DND-41 (cell line): ENCODE data around the gene OSBPL10.
A peak's percentile ranks its signal among the peaks of the same experiment; 100 is the strongest.

Experiments
- ATAC-seq: fragments of 200-7000 bp; cut with Tn5 transposase; 3 replicates; pipeline ENCODE4 v1.9.1; 2021; ENCODE audit warnings: low read depth; ENCODE audit not compliant: insufficient read depth
- DNase-seq: peaks from one replicate; pipeline ENCODE4 v3.0.0-alpha.2; 2020
- H2AFZ ChIP-seq: 2 replicates; pipeline ENCODE4 v1.6.0; 2012; ENCODE audit warnings: low read depth, low read length
- H3K27ac ChIP-seq: 2 replicates; pipeline ENCODE4 v1.5.1; 2012; ENCODE audit warnings: low read length, inconsistent platforms
- H3K27me3 ChIP-seq: fragments of 200-600 bp; sonication (generic); 2 replicates; pipeline ENCODE4 v1.6.0; 2012; ENCODE audit warnings: low read length, mild to moderate bottlenecking, inconsistent platforms; ENCODE audit not compliant: insufficient read depth, poor library complexity
- H3K36me3 ChIP-seq: 2 replicates; pipeline ENCODE4 v1.5.1; 2012; ENCODE audit warnings: low read length, inconsistent platforms; ENCODE audit not compliant: insufficient read depth
- H3K4me1 ChIP-seq: 2 replicates; pipeline ENCODE4 v1.5.1; 2012; ENCODE audit warnings: mild to moderate bottlenecking, low read length; ENCODE audit not compliant: insufficient read depth
- H3K4me2 ChIP-seq: 2 replicates; pipeline ENCODE4 v1.6.0; 2012; ENCODE audit warnings: mild to moderate bottlenecking, moderate library complexity, low read length, inconsistent platforms; ENCODE audit not compliant: insufficient read depth
- H3K4me3 ChIP-seq, 2 experiments: fragments of 200-600 bp in 1 of 2; shearing (Covaris generic) in 1 of 2; 2 replicates each; pipeline ENCODE4 v1.5.1; 2012 to 2016; ENCODE audit warnings: inconsistent platforms in 2 of 2, low read length in 2 of 2, mild to moderate bottlenecking in 2 of 2, low read depth in 1 of 2, moderate library complexity in 1 of 2
- H3K79me2 ChIP-seq: 2 replicates; pipeline ENCODE4 v1.6.0; 2012; ENCODE audit warnings: low read length, inconsistent platforms; ENCODE audit not compliant: insufficient read depth
- H3K9ac ChIP-seq: 2 replicates; pipeline ENCODE4 v1.6.0; 2012; ENCODE audit warnings: low read depth, mild to moderate bottlenecking, inconsistent platforms, low read length, moderate library complexity
- H3K9me3 ChIP-seq: 2 replicates; pipeline ENCODE4 v1.5.1; 2012; ENCODE audit warnings: low read length, moderate library complexity, mild to moderate bottlenecking, inconsistent platforms; ENCODE audit not compliant: insufficient read depth, severe bottlenecking
- H4K20me1 ChIP-seq: 2 replicates; pipeline ENCODE4 v1.6.0; 2012; ENCODE audit warnings: low read length; ENCODE audit not compliant: insufficient read depth
- EZH2 ChIP-seq: IDR thresholded peaks from 3 replicates; pipeline ENCODE4 v1.6.1; 2012; ENCODE audit warnings: borderline replicate concordance, low read depth, mild to moderate bottlenecking, moderate library complexity, low read length, inconsistent platforms; ENCODE audit not compliant: severe bottlenecking
- TF ChIP-seq, protein P1 (sequence below): IDR thresholded peaks from 2 replicates; pipeline ENCODE4 v1.5.1; 2012; ENCODE audit warnings: borderline replicate concordance, low read length, moderate library complexity, mild to moderate bottlenecking; ENCODE audit not compliant: poor library complexity, severe bottlenecking; ENCODE audit errors: extremely low read depth

The OSBPL10 gene

DNA sequence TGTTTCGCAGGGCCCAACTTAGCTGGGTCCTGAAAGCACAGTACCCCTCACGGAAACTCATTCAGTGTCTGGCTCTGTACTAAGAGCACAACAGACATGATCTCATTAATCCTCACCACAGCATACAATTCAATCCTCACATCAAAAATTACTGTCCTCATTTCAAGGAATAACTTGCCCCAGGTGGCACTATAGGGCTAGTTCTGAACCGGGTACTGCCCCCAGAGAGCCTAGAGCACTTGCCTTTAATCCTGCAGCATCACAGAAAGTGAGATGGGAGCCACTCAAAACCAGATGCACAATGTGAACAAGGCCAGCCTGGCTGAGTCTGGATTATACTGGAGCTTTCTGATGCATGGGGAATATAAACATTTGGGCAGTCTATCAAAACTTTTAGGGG is 122.6 kb downstream of the OSBPL10 start:
- Histone ChIP-seq H3K9me3 (no peaks in the 10 kb centered on the region), H3K4me1 (no peaks in the 10 kb centered on the region), H3K79me2 (no peaks in the 10 kb centered on the region), H4K20me1 (no peaks in the 10 kb centered on the region), H3K27me3 (no peaks in the 10 kb centered on the region), H3K27ac (no peak overlapping the region), H3K4me3 (no peak overlapping the region), H3K4me2 (no peak overlapping the region), H2AFZ (no peak overlapping the region), H3K36me3 (no peaks in the 10 kb centered on the region), H3K9ac (no peak overlapping the region)
- peak; percentile 13 for DNase-seq
- peak; percentile 45; the same call in 1 of the 3 replicates for ATAC-seq
- TF ChIP-seq EZH2: no peak
- TF ChIP-seq, protein P1, sequence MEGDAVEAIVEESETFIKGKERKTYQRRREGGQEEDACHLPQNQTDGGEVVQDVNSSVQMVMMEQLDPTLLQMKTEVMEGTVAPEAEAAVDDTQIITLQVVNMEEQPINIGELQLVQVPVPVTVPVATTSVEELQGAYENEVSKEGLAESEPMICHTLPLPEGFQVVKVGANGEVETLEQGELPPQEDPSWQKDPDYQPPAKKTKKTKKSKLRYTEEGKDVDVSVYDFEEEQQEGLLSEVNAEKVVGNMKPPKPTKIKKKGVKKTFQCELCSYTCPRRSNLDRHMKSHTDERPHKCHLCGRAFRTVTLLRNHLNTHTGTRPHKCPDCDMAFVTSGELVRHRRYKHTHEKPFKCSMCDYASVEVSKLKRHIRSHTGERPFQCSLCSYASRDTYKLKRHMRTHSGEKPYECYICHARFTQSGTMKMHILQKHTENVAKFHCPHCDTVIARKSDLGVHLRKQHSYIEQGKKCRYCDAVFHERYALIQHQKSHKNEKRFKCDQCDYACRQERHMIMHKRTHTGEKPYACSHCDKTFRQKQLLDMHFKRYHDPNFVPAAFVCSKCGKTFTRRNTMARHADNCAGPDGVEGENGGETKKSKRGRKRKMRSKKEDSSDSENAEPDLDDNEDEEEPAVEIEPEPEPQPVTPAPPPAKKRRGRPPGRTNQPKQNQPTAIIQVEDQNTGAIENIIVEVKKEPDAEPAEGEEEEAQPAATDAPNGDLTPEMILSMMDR: peak; percentile 24

DNA sequence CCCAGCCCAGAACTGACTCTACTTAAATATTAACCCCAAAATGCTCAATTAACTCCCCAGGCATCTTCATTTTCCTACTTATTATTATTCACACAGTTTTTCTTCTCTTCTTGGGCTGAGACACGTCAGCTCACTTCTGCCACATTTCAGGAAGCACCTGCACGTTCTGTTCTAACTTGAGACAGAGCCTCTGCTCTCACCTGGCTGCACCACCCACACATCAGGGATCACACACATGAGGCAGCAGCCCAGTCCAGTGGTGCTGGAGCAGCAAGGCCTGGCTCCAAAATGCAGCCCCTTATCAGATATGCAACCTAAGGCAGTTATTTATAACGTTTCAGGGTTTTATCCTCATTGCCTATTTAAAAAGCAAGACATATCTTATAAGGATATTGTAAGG is 127.5 kb downstream of the OSBPL10 start:
- Histone ChIP-seq H3K4me1 (no peaks in the 10 kb centered on the region), H3K9ac (no peak overlapping the region), H3K9me3 (no peaks in the 10 kb centered on the region), H3K4me3 (no peak overlapping the region), H2AFZ (no peak overlapping the region), H3K27ac (no peak overlapping the region), H3K79me2 (no peaks in the 10 kb centered on the region), H3K36me3 (no peaks in the 10 kb centered on the region), H3K4me2 (no peak overlapping the region), H4K20me1 (no peaks in the 10 kb centered on the region), H3K27me3 (no peaks in the 10 kb centered on the region)
- TF ChIP-seq, protein P1: no peak
- no peak for TF ChIP-seq EZH2
- ATAC-seq (no peak), DNase-seq (no peak)

DNA sequence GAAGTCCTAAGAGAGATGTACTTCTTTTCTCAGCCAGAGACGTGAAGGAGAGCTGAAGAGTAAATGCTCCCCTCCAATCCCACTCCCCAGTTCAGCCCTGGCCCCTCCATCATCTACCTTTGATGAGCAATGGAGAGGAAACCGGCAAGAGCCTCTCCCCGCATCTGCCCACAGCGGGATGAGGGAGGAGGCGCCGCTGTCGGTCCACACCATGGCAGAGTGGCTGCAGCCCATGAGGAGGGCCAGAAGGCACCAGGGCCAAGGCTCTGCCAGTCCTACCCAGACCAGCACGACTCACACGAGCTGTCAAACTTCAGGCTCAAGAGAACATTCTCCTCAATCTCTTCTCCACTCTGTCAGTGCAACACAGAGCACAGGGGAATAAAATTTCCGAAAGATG is 129.8 kb downstream of the OSBPL10 start:
- Histone ChIP-seq H3K4me2 (no peak overlapping the region), H3K79me2 (no peaks in the 10 kb centered on the region), H3K27ac (no peak overlapping the region), H3K4me3 (no peak overlapping the region), H3K4me1 (no peaks in the 10 kb centered on the region), H4K20me1 (no peaks in the 10 kb centered on the region), H2AFZ (no peak overlapping the region), H3K36me3 (no peaks in the 10 kb centered on the region), H3K9me3 (no peaks in the 10 kb centered on the region), H3K9ac (no peak overlapping the region), H3K27me3 (no peaks in the 10 kb centered on the region)
- ATAC-seq (no peak), DNase-seq (no peak)
- no peak for TF ChIP-seq EZH2
- TF ChIP-seq, protein P1: no peak

DNA sequence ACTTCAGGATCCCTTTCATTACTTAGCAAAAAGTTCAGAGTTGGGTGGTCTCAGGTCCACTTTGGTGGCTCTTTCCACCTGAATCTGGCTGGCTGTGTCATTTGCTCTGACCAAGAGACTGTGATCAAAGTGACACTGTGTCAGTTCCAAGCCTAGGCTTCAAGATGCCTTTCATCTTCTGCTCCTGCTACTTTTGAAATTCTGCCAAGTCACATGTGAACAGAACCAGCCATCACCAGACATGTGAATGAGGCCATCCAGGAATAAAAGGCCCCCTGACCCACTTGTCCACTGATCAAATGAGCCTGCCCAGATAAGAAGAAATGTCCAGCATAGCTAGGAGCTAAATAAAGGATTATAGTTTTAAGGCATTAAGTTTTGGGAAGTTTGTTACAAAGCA is 132.2 kb downstream of the OSBPL10 start:
- H3K36me3 ChIP-seq: no peaks in the 10 kb centered on the region
- no peak overlapping the region for H3K9ac ChIP-seq
- no peaks in the 10 kb centered on the region for H4K20me1 ChIP-seq
- no peaks in the 10 kb centered on the region for H3K79me2 ChIP-seq
- TF ChIP-seq, protein P1: no peak
- no peak for TF ChIP-seq EZH2
- no peak for ATAC-seq
- no peaks in the 10 kb centered on the region for H3K4me1 ChIP-seq
- H3K27ac ChIP-seq: no peak overlapping the region
- no peak overlapping the region for H2AFZ ChIP-seq
- no peak overlapping the region for H3K4me2 ChIP-seq
- H3K27me3 ChIP-seq: no peaks in the 10 kb centered on the region
- H3K9me3 ChIP-seq: no peaks in the 10 kb centered on the region
- no peak for DNase-seq
- H3K4me3 ChIP-seq: no peak overlapping the region
